GM10248 (cell line): ENCODE measurements around the gene MS4A6A.

Source experiments
- CTCF ChIA-PET: fragments of 300-600 bp; sonication (Branson Sonifier 250); formaldehyde crosslinking; extraction: SDS; loops from one replicate; lab custom pipeline; 2021; ENCODE audit warnings: antibody characterized with exemption; lab: Yijun Ruan, JAX
- POLR2A ChIA-PET: fragments of 350-650 bp; sonication (Branson Sonifier 250); formaldehyde crosslinking; extraction: SDS; loops from one replicate; lab custom pipeline; 2020; ENCODE audit warnings: antibody characterized with exemption; lab: Yijun Ruan, JAX
- DNase-seq: peaks from one replicate; pipeline ENCODE4 v3.0.0; 2012; ENCODE audit errors: extremely low spot score
- CTCF ChIP-seq: IDR thresholded peaks from 2 replicates; pipeline ENCODE4 v1.5.1; 2012; ENCODE audit warnings: mild to moderate bottlenecking, low read depth; ENCODE audit errors: extremely low read depth, missing control alignments, control extremely low read depth

MS4A6A gene

GRCh38 chr11:60127311-60127811, 55.5 kb downstream of the MS4A6A start:
- ChIA-PET CTCF (interaction anchor here (1.0 to 1.1 kb wide), 2 partner anchors 9 to 124 kb away, joined by 3 to 4 read pairs; no protein-coding TSS in a partner anchor), POLR2A (no interaction called here)
- DNase-seq, result no peak
- TF ChIP-seq CTCF, result no peak

GRCh38 chr11:60125956-60126585, 56.8 kb downstream of the MS4A6A start:
- no peak for DNase-seq
- CTCF ChIA-PET, result no interaction called here
- POLR2A ChIA-PET, result no interaction called here
- no peak for TF ChIP-seq CTCF

GRCh38 chr11:60124802-60125432, 58.0 kb downstream of the MS4A6A start:
- ChIA-PET POLR2A (no interaction called here), CTCF (no interaction called here)
- no peak for TF ChIP-seq CTCF
- no peak for DNase-seq
